HepG2 (cell line): ENCODE data around the gene ZNF223. TPM values are rescaled to one million over a fixed set of nuclear protein-coding genes. Genes with fewer than 3 reads are reported as not detected.

ENCODE experiments used
- ARHGAP35 ChIP-seq: sonication (generic); formaldehyde crosslinking; IDR thresholded peaks from 2 replicates; pipeline ENCODE4 v1.9.0; 2022; ENCODE audit warnings: mild to moderate bottlenecking, inconsistent platforms, moderate library complexity, missing genetic modification reagents, borderline replicate concordance
- FOXK2 ChIP-seq: fragments of 450-650 bp; IDR thresholded peaks from 2 replicates; pipeline ENCODE4 v1.6.1; 2016
- HDAC2 ChIP-seq: sonication (generic); formaldehyde crosslinking; IDR thresholded peaks from 2 replicates; pipeline ENCODE4 v1.4.0; 2020; ENCODE audit warnings: missing genetic modification reagents
- HDAC6 ChIP-seq: fragments of 200-600 bp; sonication (generic); IDR thresholded peaks from 2 replicates; pipeline ENCODE4 v1.7.0; 2017; ENCODE audit warnings: mild to moderate bottlenecking, antibody characterized with exemption, low read length, low read depth
- KAT7 ChIP-seq: IDR thresholded peaks from 2 replicates; pipeline ENCODE4 v1.6.1; 2018; ENCODE audit warnings: borderline replicate concordance, missing compliant biosample characterization
- MATR3 ChIP-seq: sonication (generic); formaldehyde crosslinking; IDR thresholded peaks from 2 replicates; pipeline ENCODE4 v1.4.0; 2020; ENCODE audit warnings: missing genetic modification reagents
- MTA1 ChIP-seq: sonication (generic); formaldehyde crosslinking; IDR thresholded peaks from 2 replicates; pipeline ENCODE4 v1.4.0; 2020; ENCODE audit warnings: missing genetic modification reagents, mild to moderate bottlenecking, borderline replicate concordance
- MTF1 ChIP-seq: sonication (generic); formaldehyde crosslinking; IDR thresholded peaks from 2 replicates; pipeline ENCODE4 v1.5.0; 2020; ENCODE audit warnings: missing genetic modification reagents
- MXD3 ChIP-seq: IDR thresholded peaks from 2 replicates; pipeline ENCODE4 v1.6.1; 2016; ENCODE audit warnings: mild to moderate bottlenecking, missing biosample characterization, missing genetic modification reagents
- NCOA2 ChIP-seq: sonication (generic); formaldehyde crosslinking; IDR thresholded peaks from 2 replicates; pipeline ENCODE4 v1.8.0; 2022; ENCODE audit warnings: inconsistent platforms
- POLR2AphosphoS2 ChIP-seq: IDR thresholded peaks from 2 replicates; pipeline ENCODE4 v1.6.1; 2011; ENCODE audit warnings: low read depth, low read length, improper control_type of control experiment
- SCMH1 ChIP-seq: sonication (generic); formaldehyde crosslinking; IDR thresholded peaks from 2 replicates; pipeline ENCODE4 v1.9.0; 2021; ENCODE audit warnings: missing genetic modification reagents, mild to moderate bottlenecking, borderline replicate concordance
- TBL1XR1 ChIP-seq: fragments of 150-350 bp; IDR thresholded peaks from 2 replicates; pipeline ENCODE4 v1.6.1; 2014; ENCODE audit warnings: borderline replicate concordance, low read length; ENCODE audit not compliant: partially characterized antibody
- TBP ChIP-seq: sonication (generic); formaldehyde crosslinking; IDR thresholded peaks from 2 replicates; pipeline ENCODE4 v1.5.0; 2020; ENCODE audit warnings: missing genetic modification reagents
- THYN1 ChIP-seq: sonication (generic); formaldehyde crosslinking; IDR thresholded peaks from 2 replicates; pipeline ENCODE4 v1.8.1; 2023; ENCODE audit warnings: low read depth, mild to moderate bottlenecking, moderate library complexity, missing genetic modification reagents, borderline replicate concordance
- ZBTB34 ChIP-seq: sonication (generic); formaldehyde crosslinking; IDR thresholded peaks from 2 replicates; pipeline ENCODE4 v1.8.0; 2022; ENCODE audit warnings: mild to moderate bottlenecking, missing genetic modification reagents
- ZNF276 ChIP-seq: sonication (generic); formaldehyde crosslinking; IDR thresholded peaks from 2 replicates; pipeline ENCODE4 v1.4.0; 2020; ENCODE audit warnings: mild to moderate bottlenecking, low read depth, missing genetic modification reagents
- ZNF589 ChIP-seq: sonication (generic); formaldehyde crosslinking; conservative IDR thresholded peaks from 2 replicates; pipeline ENCODE4 v1.8.0; 2022; ENCODE audit warnings: mild to moderate bottlenecking, moderate library complexity, missing genetic modification reagents
- ZNF850 ChIP-seq: sonication (generic); formaldehyde crosslinking; conservative IDR thresholded peaks from 2 replicates; pipeline ENCODE4 v1.9.0; 2021; ENCODE audit warnings: mild to moderate bottlenecking, missing genetic modification reagents
- polyA plus RNA-seq, 8 experiments: library from polyadenylated mRNA; depleted of rRNA in 3 of 8; stranded (reverse) in 7 of 8; unstranded in 1 of 8; fragments of >200 nt; fragmentation: Illumina TruSeq in 4 of 8; extraction: Trizol in 4 of 8; gene quantifications; 2 replicates each; pipeline versions ENCODE4 v1.2.1 to v1.2.3, GENCODE V29; 2011 to 2016; ENCODE audit warnings: low read depth in 4 of 8, missing spikeins in 1 of 8, mixed read lengths in 1 of 8; ENCODE audit not compliant: insufficient read depth in 1 of 8
- total RNA-seq, 5 experiments: library from RNA; depleted of rRNA; stranded (reverse); fragments of >200 nt; fragmentation: Illumina TruSeq; extraction: Trizol; gene quantifications; 2 replicates each; pipeline ENCODE4 v1.2.3, GENCODE V29; 2016; ENCODE audit warnings: low read depth in 1 of 5
- TF ChIP-seq, protein P1 (sequence below): sonication (generic); formaldehyde crosslinking; IDR thresholded peaks from 2 replicates; pipeline ENCODE4 v1.4.0; 2020; ENCODE audit warnings: missing genetic modification reagents
- TF ChIP-seq, protein P2 (sequence below): sonication (generic); formaldehyde crosslinking; IDR thresholded peaks from 2 replicates; pipeline ENCODE4 v1.5.0; 2020; ENCODE audit warnings: missing genetic modification reagents, mild to moderate bottlenecking, borderline replicate concordance

Gene ZNF223
- total and polyA plus RNA-seq, 2 of the 13 experiments (the other 11 are each of a cell fraction or from before 2014, with no cell fraction given): 2.0 to 4.8 TPM

DNA sequence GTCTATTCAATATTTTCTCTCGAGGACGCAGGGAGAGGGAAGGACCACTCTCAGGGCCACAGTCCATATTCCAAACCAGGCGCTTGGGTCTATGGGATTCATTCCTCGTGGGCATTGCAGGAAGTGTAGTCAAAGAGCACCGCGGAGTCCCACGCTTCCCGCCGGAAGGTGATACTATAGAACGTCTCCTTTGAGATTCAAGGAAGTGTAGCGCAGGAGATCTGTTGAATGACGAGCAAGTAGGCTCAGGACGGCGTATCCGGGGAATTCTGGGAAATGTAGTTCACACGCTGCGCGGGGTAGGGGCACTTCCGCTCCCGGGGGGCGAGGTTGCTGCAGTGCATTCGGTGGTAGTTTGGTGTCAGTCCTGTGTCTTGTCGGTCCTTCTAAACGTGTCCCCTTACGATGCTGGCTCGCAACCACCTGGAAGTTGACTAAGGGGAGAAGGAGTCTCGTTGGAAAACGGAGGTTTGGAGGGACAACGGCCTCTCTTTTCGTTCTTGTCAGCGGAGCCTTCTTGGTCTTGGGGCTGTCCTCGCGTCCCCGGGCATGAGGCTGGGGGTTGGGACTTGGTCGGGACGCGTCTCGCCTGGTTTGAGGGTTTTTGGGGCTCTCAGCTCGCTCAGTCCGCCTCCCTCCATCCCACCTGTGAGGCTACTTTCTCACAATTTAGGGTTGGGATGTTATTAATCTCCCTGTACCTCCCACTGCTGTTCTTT is 20.1 kb downstream of the ZNF223 start, which contains the start of gene ZNF284 (continued):
- TF ChIP-seq, protein P1, sequence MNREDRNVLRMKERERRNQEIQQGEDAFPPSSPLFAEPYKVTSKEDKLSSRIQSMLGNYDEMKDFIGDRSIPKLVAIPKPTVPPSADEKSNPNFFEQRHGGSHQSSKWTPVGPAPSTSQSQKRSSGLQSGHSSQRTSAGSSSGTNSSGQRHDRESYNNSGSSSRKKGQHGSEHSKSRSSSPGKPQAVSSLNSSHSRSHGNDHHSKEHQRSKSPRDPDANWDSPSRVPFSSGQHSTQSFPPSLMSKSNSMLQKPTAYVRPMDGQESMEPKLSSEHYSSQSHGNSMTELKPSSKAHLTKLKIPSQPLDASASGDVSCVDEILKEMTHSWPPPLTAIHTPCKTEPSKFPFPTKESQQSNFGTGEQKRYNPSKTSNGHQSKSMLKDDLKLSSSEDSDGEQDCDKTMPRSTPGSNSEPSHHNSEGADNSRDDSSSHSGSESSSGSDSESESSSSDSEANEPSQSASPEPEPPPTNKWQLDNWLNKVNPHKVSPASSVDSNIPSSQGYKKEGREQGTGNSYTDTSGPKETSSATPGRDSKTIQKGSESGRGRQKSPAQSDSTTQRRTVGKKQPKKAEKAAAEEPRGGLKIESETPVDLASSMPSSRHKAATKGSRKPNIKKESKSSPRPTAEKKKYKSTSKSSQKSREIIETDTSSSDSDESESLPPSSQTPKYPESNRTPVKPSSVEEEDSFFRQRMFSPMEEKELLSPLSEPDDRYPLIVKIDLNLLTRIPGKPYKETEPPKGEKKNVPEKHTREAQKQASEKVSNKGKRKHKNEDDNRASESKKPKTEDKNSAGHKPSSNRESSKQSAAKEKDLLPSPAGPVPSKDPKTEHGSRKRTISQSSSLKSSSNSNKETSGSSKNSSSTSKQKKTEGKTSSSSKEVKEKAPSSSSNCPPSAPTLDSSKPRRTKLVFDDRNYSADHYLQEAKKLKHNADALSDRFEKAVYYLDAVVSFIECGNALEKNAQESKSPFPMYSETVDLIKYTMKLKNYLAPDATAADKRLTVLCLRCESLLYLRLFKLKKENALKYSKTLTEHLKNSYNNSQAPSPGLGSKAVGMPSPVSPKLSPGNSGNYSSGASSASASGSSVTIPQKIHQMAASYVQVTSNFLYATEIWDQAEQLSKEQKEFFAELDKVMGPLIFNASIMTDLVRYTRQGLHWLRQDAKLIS (CRISPR knock-in tag): no peak
- TF ChIP-seq ZNF850 (CRISPR knock-in tag) (no peak), MTA1 (CRISPR knock-in tag) (no peak), SCMH1 (no peak), TBP (CRISPR knock-in tag) (no peak), HDAC6 (no peak), FOXK2 (no peak), ZNF589 (CRISPR knock-in tag) (no peak; the same call in 1 of the 2 replicates), ARHGAP35 (CRISPR knock-in tag) (no peak), TBL1XR1 (no peak), MXD3 (CRISPR knock-in tag) (peak; percentile 69; the same call in 1 of the 2 replicates), POLR2AphosphoS2 (no peak), NCOA2 (0 out of 2 replicates have a peak, but pooled peaks have one; percentile 50), MTF1 (CRISPR knock-in tag) (no peak), MATR3 (no peak), THYN1 (no peak), ZBTB34 (CRISPR knock-in tag) (no peak), ZNF276 (0 out of 2 replicates have a peak, but pooled peaks have one; percentile 32), KAT7 (CRISPR knock-in tag) (no peak), HDAC2 (CRISPR knock-in tag) (peak; percentile 67; the same call in 1 of the 2 replicates)
- TF ChIP-seq, protein P2, sequence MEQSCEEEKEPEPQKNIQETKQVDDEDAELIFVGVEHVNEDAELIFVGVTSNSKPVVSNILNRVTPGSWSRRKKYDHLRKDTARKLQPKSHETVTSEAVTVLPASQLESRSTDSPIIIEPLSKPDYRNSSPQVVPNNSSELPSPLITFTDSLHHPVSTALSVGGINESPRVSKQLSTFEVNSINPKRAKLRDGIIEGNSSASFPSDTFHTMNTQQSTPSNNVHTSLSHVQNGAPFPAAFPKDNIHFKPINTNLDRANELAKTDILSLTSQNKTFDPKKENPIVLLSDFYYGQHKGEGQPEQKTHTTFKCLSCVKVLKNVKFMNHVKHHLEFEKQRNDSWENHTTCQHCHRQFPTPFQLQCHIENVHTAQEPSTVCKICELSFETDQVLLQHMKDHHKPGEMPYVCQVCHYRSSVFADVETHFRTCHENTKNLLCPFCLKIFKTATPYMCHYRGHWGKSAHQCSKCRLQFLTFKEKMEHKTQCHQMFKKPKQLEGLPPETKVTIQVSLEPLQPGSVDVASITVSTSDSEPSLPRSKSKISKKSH (CRISPR knock-in tag): no peak
